HG03575 (cell line): Measurements from ENCODE around the gene RBM18.

ENCODE experiments used
- ATAC-seq: cut with Tn5 transposase; IDR thresholded peaks from one replicate; pipeline ENCODE4 v1.9.1; 2021; ENCODE audit not compliant: unreplicated experiment, insufficient number of reproducible peaks, low FRiP score; ENCODE audit errors: extremely low read depth

The RBM18 gene

GRCh38 chr9:122213589-122214413 lies 50.8 kb downstream of the RBM18 start:
- no peak for ATAC-seq

- no peak for ATAC-seq
Measured at GRCh38 chr9:122213102-122213588, 51.5 kb downstream of the RBM18 start.

- ATAC-seq = no peak
Measured at GRCh38 chr9:122212473-122213004, 52.1 kb downstream of the RBM18 start.

GRCh38 chr9:122209451-122209850 lies 55.2 kb downstream of the RBM18 start:
- no peak for ATAC-seq

- ATAC-seq = no peak
Measured at GRCh38 chr9:122207096-122207495, 57.5 kb downstream of the RBM18 start.

GRCh38 chr9:122206118-122207046 lies 58.3 kb downstream of the RBM18 start:
- no peak for ATAC-seq

- ATAC-seq = no peak
Measured at GRCh38 chr9:122205176-122205575, 59.5 kb downstream of the RBM18 start.

GRCh38 chr9:122204491-122204890 lies 60.1 kb downstream of the RBM18 start:
- ATAC-seq = no peak

- ATAC-seq = no peak
Measured at GRCh38 chr9:122204055-122204454, 60.6 kb downstream of the RBM18 start.

GRCh38 chr9:122202111-122202510 lies 62.5 kb downstream of the RBM18 start:
- ATAC-seq = no peak

GRCh38 chr9:122201641-122202040 lies 63.0 kb downstream of the RBM18 start:
- no peak for ATAC-seq

- ATAC-seq = no peak
Measured at GRCh38 chr9:122200960-122201595, 63.6 kb downstream of the RBM18 start.

- no peak for ATAC-seq
Measured at GRCh38 chr9:122197882-122198281, 66.8 kb downstream of the RBM18 start.

GRCh38 chr9:122197426-122197825 lies 67.2 kb downstream of the RBM18 start:
- no peak for ATAC-seq

GRCh38 chr9:122195875-122196274 lies 68.8 kb downstream of the RBM18 start:
- ATAC-seq = no peak

GRCh38 chr9:122193651-122194050 lies 71.0 kb downstream of the RBM18 start:
- no peak for ATAC-seq

GRCh38 chr9:122192914-122193525 lies 71.6 kb downstream of the RBM18 start:
- ATAC-seq = no peak

GRCh38 chr9:122192261-122192875 lies 72.3 kb downstream of the RBM18 start:
- ATAC-seq = no peak
